GM12878 (cell line): Measurements from ENCODE around the gene ADRB1.

ENCODE experiments used
- CTCF ChIP-seq, 3 experiments: IDR thresholded peaks in 2 of 3; conservative IDR thresholded peaks in 1 of 3; 2 replicates each; pipeline ENCODE4 v1.5.1; 2011; ENCODE audit warnings: low read depth in 3 of 3, low read length in 3 of 3, mild to moderate bottlenecking in 3 of 3, control low read depth in 2 of 3, moderate library complexity in 2 of 3, inconsistent platforms in 1 of 3, mixed read lengths in 1 of 3; ENCODE audit not compliant: control insufficient read depth in 2 of 3, insufficient read depth in 1 of 3; ENCODE audit errors: extremely low read depth in 1 of 3
- DPF2 ChIP-seq: fragments of 450-650 bp; IDR thresholded peaks from 2 replicates; pipeline ENCODE4 v1.6.1; 2017; ENCODE audit warnings: mild to moderate bottlenecking
- EED ChIP-seq: sonication (generic); IDR thresholded peaks from 2 replicates; pipeline ENCODE4 v1.6.1; 2016; ENCODE audit warnings: antibody characterized with exemption, low read depth
- EZH2 ChIP-seq: IDR thresholded peaks from 2 replicates; pipeline ENCODE4 v1.6.1; 2012; ENCODE audit warnings: low read depth, mild to moderate bottlenecking, control low read depth, inconsistent platforms, low read length, borderline replicate concordance; ENCODE audit not compliant: control insufficient read depth
- MXI1 ChIP-seq: fragments of 150-350 bp; IDR thresholded peaks from 2 replicates; pipeline ENCODE4 v1.6.1; 2011; ENCODE audit warnings: low read depth, mild to moderate bottlenecking, inconsistent platforms, low read length, improper control_type of control experiment

DNA sequence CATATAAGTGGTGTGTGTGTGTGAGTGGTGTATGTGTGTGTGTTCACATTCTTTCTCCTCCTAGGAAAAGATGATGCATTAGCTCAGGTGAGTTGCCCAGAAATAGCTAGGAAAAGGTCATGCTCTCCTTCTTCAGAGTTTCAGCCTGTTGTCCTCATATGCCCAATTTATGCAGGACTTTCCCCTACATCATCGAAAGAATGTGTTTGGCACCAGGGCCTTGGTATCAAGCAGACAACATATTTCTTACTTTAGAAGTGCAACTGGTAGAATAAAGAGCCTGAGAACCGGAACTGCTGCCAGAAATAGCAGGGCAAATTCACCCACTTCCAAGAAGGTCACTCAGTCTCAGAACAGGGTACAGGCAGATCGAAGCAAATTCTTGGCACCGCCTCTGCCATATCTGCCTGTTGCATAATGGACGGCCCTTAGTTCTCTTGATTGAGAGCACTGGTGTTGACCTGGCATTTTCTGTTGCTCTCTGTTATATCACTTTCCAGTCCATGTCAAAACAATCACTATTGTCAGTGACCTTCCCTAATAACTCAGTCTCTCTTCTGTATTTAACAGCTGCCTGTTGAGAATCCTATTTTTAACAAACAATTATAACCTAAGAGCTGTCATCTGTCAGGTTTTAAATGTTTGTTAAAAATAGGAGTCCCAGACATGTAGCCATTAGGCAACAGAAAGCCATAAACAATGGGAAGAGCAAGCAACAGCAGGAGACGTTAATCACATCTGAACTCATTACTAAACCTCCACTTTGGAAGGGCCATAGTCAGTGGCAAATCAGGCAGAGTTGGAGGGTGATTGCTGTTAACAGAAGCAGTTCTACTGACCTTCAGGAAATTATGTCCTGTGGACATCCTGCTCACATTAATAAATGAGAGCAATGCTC is 20.7 kb downstream of the ADRB1 start:
- TF ChIP-seq DPF2: no peak
- no peak for TF ChIP-seq CTCF (IDR thresholded peaks at IDR 0.05 in 2 of 3, conservative IDR thresholded peaks at IDR 0.05 in 1 of 3; ENCODE audit: control insufficient read depth in 2 of 3, extremely low read depth in 1 of 3, insufficient read depth in 1 of 3, low read depth in 3 of 3, low read length in 3 of 3)
- no peak for TF ChIP-seq MXI1
- TF ChIP-seq EZH2: no peak
- no peak for TF ChIP-seq EED
